ENCODE results near the gene GOPC. TPM values are rescaled to one million over a fixed set of nuclear protein-coding genes. Genes with fewer than 3 reads are reported as not detected.

Gene GOPC
- total RNA-seq, 1 donor from 2014 or later: 46.1 TPM

DNA sequence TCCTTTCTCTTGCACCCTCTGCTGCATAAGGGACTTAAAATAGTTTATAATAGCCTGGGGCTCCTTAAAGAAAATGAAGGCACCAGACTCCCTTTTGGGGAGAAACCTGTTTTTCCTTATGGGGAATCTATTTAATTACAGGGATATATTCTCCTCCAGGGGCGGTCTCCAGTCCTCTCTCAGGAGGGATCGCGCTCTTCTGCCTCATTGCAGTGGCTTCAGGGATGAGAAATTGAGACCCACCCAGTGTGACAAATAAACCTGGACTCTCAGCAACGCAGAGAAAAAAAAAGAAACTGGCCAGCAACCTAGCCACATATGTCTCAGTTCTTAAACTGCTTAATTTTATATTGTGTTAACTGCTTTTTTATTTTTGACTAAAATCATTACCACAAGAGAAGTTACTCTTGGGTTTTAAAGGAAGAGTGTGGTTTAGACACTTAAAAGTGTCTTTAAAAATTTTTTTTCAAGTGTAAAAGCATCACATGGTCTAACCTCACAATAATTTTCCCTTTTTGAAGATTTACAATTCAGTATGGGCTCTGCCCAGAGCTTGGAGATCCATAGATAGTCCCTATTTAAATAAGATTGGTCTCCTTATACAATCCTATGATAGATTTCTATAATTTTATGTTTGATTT, 11.7 kb upstream of the GOPC start:
- Mint-ChIP-seq H3K27ac (peak overlapping the region; percentile 15), H3K4me1 (peaks cover 23% of the 10 kb centered on the region), H3K27me3 (ENCODE audit: low read depth) (no peaks in the 10 kb centered on the region), H3K9me3 (no peaks in the 10 kb centered on the region), H3K4me3 (peak overlapping the region; percentile 25), H3K36me3 (no peaks in the 10 kb centered on the region)
- no peak for DNase-seq (ENCODE audit: low spot score in 2 of 2, unreplicated experiment in 2 of 2)
- TF ChIP-seq, protein P1, sequence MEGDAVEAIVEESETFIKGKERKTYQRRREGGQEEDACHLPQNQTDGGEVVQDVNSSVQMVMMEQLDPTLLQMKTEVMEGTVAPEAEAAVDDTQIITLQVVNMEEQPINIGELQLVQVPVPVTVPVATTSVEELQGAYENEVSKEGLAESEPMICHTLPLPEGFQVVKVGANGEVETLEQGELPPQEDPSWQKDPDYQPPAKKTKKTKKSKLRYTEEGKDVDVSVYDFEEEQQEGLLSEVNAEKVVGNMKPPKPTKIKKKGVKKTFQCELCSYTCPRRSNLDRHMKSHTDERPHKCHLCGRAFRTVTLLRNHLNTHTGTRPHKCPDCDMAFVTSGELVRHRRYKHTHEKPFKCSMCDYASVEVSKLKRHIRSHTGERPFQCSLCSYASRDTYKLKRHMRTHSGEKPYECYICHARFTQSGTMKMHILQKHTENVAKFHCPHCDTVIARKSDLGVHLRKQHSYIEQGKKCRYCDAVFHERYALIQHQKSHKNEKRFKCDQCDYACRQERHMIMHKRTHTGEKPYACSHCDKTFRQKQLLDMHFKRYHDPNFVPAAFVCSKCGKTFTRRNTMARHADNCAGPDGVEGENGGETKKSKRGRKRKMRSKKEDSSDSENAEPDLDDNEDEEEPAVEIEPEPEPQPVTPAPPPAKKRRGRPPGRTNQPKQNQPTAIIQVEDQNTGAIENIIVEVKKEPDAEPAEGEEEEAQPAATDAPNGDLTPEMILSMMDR (IDR thresholded peaks at IDR 0.05; ENCODE audit: unreplicated experiment): no peak

DNA sequence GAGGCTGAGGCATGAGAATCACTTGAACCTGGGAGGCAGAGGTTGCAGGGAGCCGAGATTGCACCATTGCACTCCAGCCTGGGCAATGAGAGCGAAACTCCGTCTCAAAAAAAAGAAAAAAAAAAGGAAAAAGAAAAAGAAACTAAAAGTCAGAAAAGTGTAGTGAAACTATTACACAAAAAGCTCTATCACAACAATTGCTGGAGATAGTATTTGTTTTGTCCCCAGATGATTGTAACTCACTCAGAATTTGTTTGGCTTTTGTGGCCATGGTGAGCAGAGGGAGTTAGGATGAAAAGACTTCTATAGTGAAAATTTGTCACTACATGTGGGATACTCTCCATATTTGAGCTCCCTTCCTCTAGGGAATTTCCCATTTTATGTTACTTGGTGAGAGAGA, 5.2 kb upstream of the GOPC start:
- peaks cover 6% of the 10 kb centered on the region for H3K4me1 Mint-ChIP-seq
- no peak overlapping the region for H3K4me3 Mint-ChIP-seq
- no peak overlapping the region for H3K27ac Mint-ChIP-seq
- TF ChIP-seq, protein P1 (IDR thresholded peaks at IDR 0.05; ENCODE audit: unreplicated experiment): no peak
- H3K9me3 Mint-ChIP-seq: no peaks in the 10 kb centered on the region
- H3K27me3 Mint-ChIP-seq (ENCODE audit: low read depth): no peaks in the 10 kb centered on the region
- no peak for DNase-seq (ENCODE audit: low spot score in 2 of 2, unreplicated experiment in 2 of 2)
- H3K36me3 Mint-ChIP-seq: no peaks in the 10 kb centered on the region

DNA sequence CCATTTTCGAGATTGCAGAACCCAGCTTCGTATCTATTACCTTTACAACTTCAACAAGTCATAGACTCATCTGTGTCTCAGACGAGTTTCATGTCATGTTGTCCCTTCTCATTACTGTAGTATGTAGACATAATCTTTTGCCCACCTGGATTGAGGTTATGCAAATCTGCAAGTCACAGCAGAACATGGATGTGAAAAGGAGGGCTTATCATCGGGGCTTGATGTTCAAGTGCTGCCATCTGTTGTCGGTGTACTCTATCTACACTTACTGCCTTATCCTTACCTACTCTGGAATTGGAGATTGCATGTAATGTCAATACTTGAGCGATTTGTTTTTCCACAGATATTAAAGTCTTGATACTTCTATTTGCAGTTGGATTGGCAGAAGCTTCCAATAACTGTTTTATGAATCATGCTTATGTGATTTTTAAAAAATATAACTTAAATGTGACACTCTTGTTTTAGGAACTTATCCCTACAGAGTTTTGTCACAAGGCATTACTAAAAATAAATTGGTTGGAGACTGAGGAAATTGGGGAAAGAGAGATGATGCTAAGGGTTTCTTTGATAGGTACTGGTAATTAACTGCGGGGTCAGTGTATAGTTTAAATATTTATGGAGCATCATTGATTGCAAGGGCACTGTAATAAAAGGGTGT, 3.0 kb upstream of the GOPC start:
- Mint-ChIP-seq H3K4me3 (no peak overlapping the region), H3K9me3 (no peaks in the 10 kb centered on the region), H3K4me1 (peaks cover 15% of the 10 kb centered on the region), H3K27ac (no peak overlapping the region), H3K27me3 (ENCODE audit: low read depth) (no peaks in the 10 kb centered on the region), H3K36me3 (no peaks in the 10 kb centered on the region)
- DNase-seq (ENCODE audit: low spot score in 2 of 2, unreplicated experiment in 2 of 2): no peak
- TF ChIP-seq, protein P1 (IDR thresholded peaks at IDR 0.05; ENCODE audit: unreplicated experiment): peak; percentile 49

DNA sequence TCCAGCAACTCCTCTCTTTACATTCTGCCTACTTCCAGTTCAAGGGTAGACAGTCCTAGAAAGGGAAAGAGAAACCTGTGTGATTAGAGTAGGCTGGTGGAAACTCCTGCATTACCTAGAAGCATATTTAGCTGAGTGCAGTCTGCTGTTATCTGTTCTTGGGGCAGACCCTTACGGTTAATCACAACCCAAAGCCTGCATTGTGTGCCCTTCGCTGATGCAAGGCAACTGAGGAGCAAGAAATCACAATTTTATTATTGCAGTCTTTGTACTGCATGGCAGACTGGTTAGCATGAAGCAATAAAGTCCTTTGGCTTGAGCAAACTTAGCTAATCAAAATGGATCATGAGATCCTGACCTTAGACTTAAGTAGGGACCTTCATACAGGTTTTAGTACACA, 1.5 kb upstream of the GOPC start:
- no peaks in the 10 kb centered on the region for H3K27me3 Mint-ChIP-seq (ENCODE audit: low read depth)
- no peaks in the 10 kb centered on the region for H3K36me3 Mint-ChIP-seq
- no peak overlapping the region for H3K4me3 Mint-ChIP-seq
- no peaks in the 10 kb centered on the region for H3K9me3 Mint-ChIP-seq
- TF ChIP-seq, protein P1 (IDR thresholded peaks at IDR 0.05; ENCODE audit: unreplicated experiment): no peak
- peaks cover 26% of the 10 kb centered on the region for H3K4me1 Mint-ChIP-seq
- no peak for DNase-seq (ENCODE audit: low spot score in 2 of 2, unreplicated experiment in 2 of 2)
- no peak overlapping the region for H3K27ac Mint-ChIP-seq

DNA sequence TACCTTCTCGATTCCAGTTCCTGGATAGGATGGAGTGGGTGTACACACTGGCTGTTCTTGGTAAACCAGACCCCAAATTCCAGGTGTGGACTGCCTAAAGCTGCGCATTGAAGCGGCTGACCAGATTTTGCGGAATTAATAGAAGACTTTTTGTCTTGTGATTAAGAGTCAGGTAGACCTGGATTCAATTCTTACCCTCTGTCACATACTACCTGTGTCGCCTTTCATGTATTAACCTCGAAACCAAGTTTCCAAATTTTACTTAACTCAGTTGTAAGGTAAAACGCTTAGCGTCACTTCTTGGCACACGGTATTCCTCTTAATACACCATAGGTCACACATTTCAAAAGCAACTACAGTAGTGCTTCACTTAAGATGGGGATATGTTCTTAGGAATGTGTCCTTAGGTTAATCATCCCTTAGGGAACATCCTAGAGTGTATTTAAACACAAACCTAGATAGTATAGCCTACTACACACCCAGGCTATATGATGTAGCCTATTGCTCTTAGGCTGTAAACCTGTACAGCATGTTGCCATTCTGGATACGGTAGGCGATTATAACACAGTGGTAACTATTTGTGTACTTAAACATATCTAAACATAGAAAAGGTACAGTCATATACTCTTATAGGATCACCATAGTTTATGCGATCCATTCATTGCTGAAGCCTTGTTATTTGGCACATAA, 733 bp upstream of the GOPC start:
- Mint-ChIP-seq H3K27me3 (ENCODE audit: low read depth) (no peaks in the 10 kb centered on the region), H3K27ac (peak overlapping the region; percentile 99), H3K36me3 (peaks cover 5% of the 10 kb centered on the region), H3K4me1 (peaks cover 29% of the 10 kb centered on the region), H3K9me3 (no peaks in the 10 kb centered on the region), H3K4me3 (peak overlapping the region; percentile 99)
- TF ChIP-seq, protein P1 (IDR thresholded peaks at IDR 0.05; ENCODE audit: unreplicated experiment): no peak
- DNase-seq (ENCODE audit: low spot score in 2 of 2, unreplicated experiment in 2 of 2): no peak
